Activated naive CD4-positive, alpha-beta T cell treated with anti-CD3 and anti-CD28 coated beads, Interleukin-2, amount 50 U/mL, for 72 hours (primary cell): ENCODE measurements around the gene OR5L1. TPM values are rescaled to one million over a fixed set of nuclear protein-coding genes. Genes with fewer than 3 reads are reported as not detected.

Experiments used
- ATAC-seq, 2 donors: fragments of 150-1000 bp; cut with Tn5 transposase; 2 replicates each; pipeline ENCODE4 v1.10.0; 2021; ENCODE audit warnings: mild to moderate bottlenecking in 2 of 2, moderate library complexity in 2 of 2
- DNase-seq, 2 donors: peaks; one replicate each; pipeline ENCODE4 v3.0.0; 2021 to 2022; ENCODE audit warnings: low spot score in 2 of 2
- H3K27ac Mint-ChIP-seq, 2 donors: one replicate each; pipeline ENCODE4 v1.8.0; 2022; ENCODE audit warnings: mild to moderate bottlenecking in 2 of 2, mixed read lengths in 2 of 2
- H3K36me3 Mint-ChIP-seq, 2 donors: one replicate each; pipeline ENCODE4 v1.8.0; 2022; ENCODE audit warnings: mixed read lengths in 2 of 2
- H3K9me3 Mint-ChIP-seq, 2 donors: one replicate each; pipeline ENCODE4 v1.8.0; 2022; ENCODE audit warnings: mixed read lengths in 2 of 2
- total RNA-seq, 2 donors: library from RNA; stranded (reverse); gene quantifications; one replicate each; pipeline ENCODE4 v1.2.3, GENCODE V29; 2022

Gene OR5L1
- not detected for total RNA-seq

- no peak for ATAC-seq
- Mint-ChIP-seq H3K9me3 (peaks cover 31 to 32% of the 10 kb centered on the region in 2 donors), H3K27ac (no peak within 1 kb of the TSS), H3K36me3 (peaks cover 0 to 6% of the 10 kb centered on the region in 2 donors)
- no peak for DNase-seq
These were observed at the start of gene OR5L1 for GRCh38 chr11:55811067-55811466. Gene OR5L1 (plus strand): TSS chr11:55811367. CDS start chr11:55811467, 100 bp downstream.

GRCh38 chr11:55773138-55773537 is 38.0 kb upstream of the OR5L1 start, which contains the start of gene OR5D13:
Gene OR5D13 (plus strand): TSS chr11:55773438. CDS start chr11:55773438, 0 bp downstream.
- Mint-ChIP-seq H3K36me3 (peaks cover 0 to 5% of the 10 kb centered on the region in 2 donors), H3K27ac (no peak within 1 kb of the TSS), H3K9me3 (peaks cover 18 to 19% of the 10 kb centered on the region in 2 donors)
- DNase-seq (no peak), ATAC-seq (no peak)

- Mint-ChIP-seq H3K27ac (no peak overlapping the region), H3K36me3 (peaks cover 0 to 7% of the 10 kb centered on the region in 2 donors), H3K9me3 (peaks cover 21 to 23% of the 10 kb centered on the region in 2 donors)
- ATAC-seq (no peak), DNase-seq (no peak)
These were observed 19.6 kb upstream of the OR5L1 start for GRCh38 chr11:55791606-55792005.

GRCh38 chr11:55793321-55793720 is 17.8 kb upstream of the OR5L1 start:
- no peak overlapping the region for H3K27ac Mint-ChIP-seq
- peaks cover 14 to 17% of the 10 kb centered on the region in 2 donors for H3K9me3 Mint-ChIP-seq
- DNase-seq: no peak
- no peaks in the 10 kb centered on the region for H3K36me3 Mint-ChIP-seq
- no peak for ATAC-seq

GRCh38 chr11:55795256-55795655 is 15.9 kb upstream of the OR5L1 start, which contains the start of gene OR5D14:
Gene OR5D14 (plus strand): TSS chr11:55795556. CDS start chr11:55795556, 0 bp downstream.
- peaks cover 24 to 28% of the 10 kb centered on the region in 2 donors for H3K9me3 Mint-ChIP-seq
- H3K27ac Mint-ChIP-seq: no peak within 1 kb of the TSS
- DNase-seq (no peak), ATAC-seq (no peak)
- H3K36me3 Mint-ChIP-seq: peaks cover 0 to 6% of the 10 kb centered on the region in 2 donors

GRCh38 chr11:55806248-55806647 is 4.9 kb upstream of the OR5L1 start:
- H3K27ac Mint-ChIP-seq: no peak overlapping the region
- DNase-seq (no peak), ATAC-seq (no peak)
- peaks cover 24 to 32% of the 10 kb centered on the region in 2 donors for H3K9me3 Mint-ChIP-seq
- H3K36me3 Mint-ChIP-seq: peaks cover 0 to 6% of the 10 kb centered on the region in 2 donors

- Mint-ChIP-seq H3K27ac (no peak within 1 kb of the TSS), H3K9me3 (peaks cover 22 to 25% of the 10 kb centered on the region in 2 donors), H3K36me3 (peaks cover 0 to 4% of the 10 kb centered on the region in 2 donors)
- ATAC-seq (no peak), DNase-seq (no peak)
These were observed 8.2 kb downstream of the OR5L1 start, which contains the start of gene OR5D18 for GRCh38 chr11:55819330-55819729. Gene OR5D18 (plus strand): TSS chr11:55819630. CDS start chr11:55819630, 0 bp downstream.

GRCh38 chr11:55826919-55827318 is 15.8 kb downstream of the OR5L1 start, which contains the start of gene OR5L2:
Gene OR5L2 (plus strand): TSS chr11:55827219. CDS start chr11:55827219, 0 bp downstream.
- Mint-ChIP-seq H3K36me3 (no peaks in the 10 kb centered on the region), H3K9me3 (peaks cover 13 to 18% of the 10 kb centered on the region in 2 donors), H3K27ac (no peak within 1 kb of the TSS)
- DNase-seq: no peak
- ATAC-seq: no peak

GRCh38 chr11:55838452-55838851 is 27.3 kb downstream of the OR5L1 start, which contains the start of gene OR5D16:
Gene OR5D16 (plus strand): TSS chr11:55838752. CDS start chr11:55838752, 0 bp downstream.
- ATAC-seq (no peak), DNase-seq (no peak)
- Mint-ChIP-seq H3K27ac (no peak within 1 kb of the TSS), H3K9me3 (peaks cover 13 to 19% of the 10 kb centered on the region in 2 donors), H3K36me3 (no peaks in the 10 kb centered on the region)

- H3K9me3 Mint-ChIP-seq: peaks cover 13 to 14% of the 10 kb centered on the region in 2 donors
- H3K27ac Mint-ChIP-seq: no peak overlapping the region
- DNase-seq (no peak), ATAC-seq (no peak)
- H3K36me3 Mint-ChIP-seq: no peaks in the 10 kb centered on the region
These were observed 36.3 kb downstream of the OR5L1 start for GRCh38 chr11:55847453-55847852.

GRCh38 chr11:55849037-55849436 is 37.9 kb downstream of the OR5L1 start:
- ATAC-seq (no peak), DNase-seq (no peak)
- peaks cover 14 to 24% of the 10 kb centered on the region in 2 donors for H3K9me3 Mint-ChIP-seq
- H3K27ac Mint-ChIP-seq: no peak overlapping the region
- no peaks in the 10 kb centered on the region for H3K36me3 Mint-ChIP-seq

- no peaks in the 10 kb centered on the region for H3K36me3 Mint-ChIP-seq
- ATAC-seq (no peak), DNase-seq (no peak)
- H3K9me3 Mint-ChIP-seq: peaks cover 14 to 30% of the 10 kb centered on the region in 2 donors
- no peak overlapping the region for H3K27ac Mint-ChIP-seq
These were observed 41.0 kb downstream of the OR5L1 start for GRCh38 chr11:55852141-55852540.

- Mint-ChIP-seq H3K36me3 (no peaks in the 10 kb centered on the region), H3K9me3 (peaks cover 20 to 25% of the 10 kb centered on the region in 2 donors), H3K27ac (no peak overlapping the region)
- DNase-seq (no peak), ATAC-seq (no peak)
These were observed 43.5 kb downstream of the OR5L1 start for GRCh38 chr11:55854704-55855103.

Other genes with a start within 250 kb of the OR5L1 start
- gene OR4C16, start 239.2 kb upstream of the OR5L1 start, total RNA-seq: not detected
- gene OR4C11, start 203.7 kb upstream of the OR5L1 start, total RNA-seq: not detected
- gene OR4P4, start 176.3 kb upstream of the OR5L1 start, total RNA-seq: not detected
- not detected for gene OR4S2, start 163.0 kb upstream of the OR5L1 start, total RNA-seq
- not detected for gene OR4C6, start 149.2 kb upstream of the OR5L1 start, total RNA-seq
- not detected for gene OR5D13, start 37.9 kb upstream of the OR5L1 start, total RNA-seq
- gene OR5D14, start 15.8 kb upstream of the OR5L1 start, total RNA-seq: not detected
- gene OR5D18, start 8.3 kb downstream of the OR5L1 start, total RNA-seq: not detected
- gene OR5L2, start 15.9 kb downstream of the OR5L1 start, total RNA-seq: not detected
- not detected for gene OR5D16, start 27.4 kb downstream of the OR5L1 start, total RNA-seq
- gene TRIM51, start 71.9 kb downstream of the OR5L1 start, total RNA-seq: not detected
- not detected for gene OR5W2, start 103.2 kb downstream of the OR5L1 start, total RNA-seq
- gene OR5I1, start 125.0 kb downstream of the OR5L1 start, total RNA-seq: not detected
- not detected for gene OR10AG1, start 158.6 kb downstream of the OR5L1 start, total RNA-seq
- gene OR5F1, start 183.3 kb downstream of the OR5L1 start, total RNA-seq: not detected
- gene OR5AS1, start 216.3 kb downstream of the OR5L1 start, total RNA-seq: not detected